ENCODE data around the gene TSPO2. TPM values are rescaled to one million over a fixed set of nuclear protein-coding genes. Genes with fewer than 3 reads are reported as not detected.
A peak's percentile ranks its signal among the peaks of the same experiment; 100 is the strongest.

TSPO2 gene
- total RNA-seq, 1 donor from 2014 or later, result not detected

GRCh38 chr6:41027799-41028560 is 14.3 kb upstream of the TSPO2 start:
- peak; percentile 83 for DNase-seq (ENCODE audit: low spot score)

- no peak for DNase-seq (ENCODE audit: low spot score)
Measured at GRCh38 chr6:41028561-41029412, 13.5 kb upstream of the TSPO2 start.

GRCh38 chr6:41032830-41033229 is 9.4 kb upstream of the TSPO2 start:
- no peak for DNase-seq (ENCODE audit: low spot score)

GRCh38 chr6:41033776-41034175 is 8.5 kb upstream of the TSPO2 start:
- no peak for DNase-seq (ENCODE audit: low spot score)

- DNase-seq (ENCODE audit: low spot score), result no peak
Measured at GRCh38 chr6:41036186-41036585, 6.1 kb upstream of the TSPO2 start.

- DNase-seq (ENCODE audit: low spot score), result no peak
Measured at GRCh38 chr6:41036601-41037000, 5.7 kb upstream of the TSPO2 start.

GRCh38 chr6:41037107-41037900 is 5.0 kb upstream of the TSPO2 start:
- peak; percentile 68 for DNase-seq (ENCODE audit: low spot score)

- no peak for DNase-seq (ENCODE audit: low spot score)
Measured at GRCh38 chr6:41038205-41038604, 4.1 kb upstream of the TSPO2 start.

- DNase-seq (ENCODE audit: low spot score), result no peak
Measured at GRCh38 chr6:41039060-41039998, 2.9 kb upstream of the TSPO2 start, which contains the start of gene UNC5CL. UNC5CL (minus strand) TSS chr6:41039221; CDS start chr6:41035074, 4,147 bp downstream.

- DNase-seq (ENCODE audit: low spot score), result no peak
Measured at GRCh38 chr6:41040101-41040939, 1.9 kb upstream of the TSPO2 start.

- no peak for DNase-seq (ENCODE audit: low spot score)
Measured at GRCh38 chr6:41040940-41041536, 1.2 kb upstream of the TSPO2 start.

- no peak for DNase-seq (ENCODE audit: low spot score)
Measured at GRCh38 chr6:41043151-41043550, 884 bp downstream of the TSPO2 start.

- DNase-seq (ENCODE audit: low spot score), result no peak
Measured at GRCh38 chr6:41045664-41046063, 3.4 kb downstream of the TSPO2 start.

- DNase-seq (ENCODE audit: low spot score), result no peak
Measured at GRCh38 chr6:41046084-41046483, 3.8 kb downstream of the TSPO2 start.

- DNase-seq (ENCODE audit: low spot score), result no peak
Measured at GRCh38 chr6:41047306-41047705, 5.0 kb downstream of the TSPO2 start.

GRCh38 chr6:41047745-41048732 is 5.8 kb downstream of the TSPO2 start:
- DNase-seq (ENCODE audit: low spot score), result no peak

GRCh38 chr6:41049521-41049920 is 7.3 kb downstream of the TSPO2 start:
- DNase-seq (ENCODE audit: low spot score), result peak; percentile 86

- DNase-seq (ENCODE audit: low spot score), result no peak
Measured at GRCh38 chr6:41049955-41050354, 7.7 kb downstream of the TSPO2 start.
